Esophagus (tissue), 2 donors: ENCODE data around the gene TRIM23. TPM values are rescaled to one million over a fixed set of nuclear protein-coding genes. Genes with fewer than 3 reads are reported as not detected.

Experiments used
- H3K27ac ChIP-seq, 2 donors: one replicate each; pipeline ENCODE4 v1.5.1; 2013; ENCODE audit warnings: low read depth in 2 of 2, mild to moderate bottlenecking in 2 of 2, inconsistent platforms in 1 of 2, low read length in 1 of 2, moderate library complexity in 1 of 2
- H3K27me3 ChIP-seq, 2 donors: one replicate each; pipeline ENCODE4 v1.6.1; 2013; ENCODE audit warnings: low read length in 2 of 2, control low read depth in 1 of 2, mild to moderate bottlenecking in 1 of 2; ENCODE audit not compliant: insufficient read depth in 2 of 2, control insufficient read depth in 1 of 2
- H3K36me3 ChIP-seq, 2 donors: one replicate each; pipeline ENCODE4 v1.6.1; 2013; ENCODE audit warnings: low read length in 1 of 2; ENCODE audit not compliant: control insufficient read depth in 2 of 2, insufficient read depth in 2 of 2
- H3K4me1 ChIP-seq, 2 donors: one replicate each; pipeline ENCODE4 v1.6.1; 2013; ENCODE audit warnings: low read length in 1 of 2; ENCODE audit not compliant: control insufficient read depth in 2 of 2, insufficient read depth in 2 of 2
- H3K4me3 ChIP-seq, 2 donors: one replicate each; pipeline ENCODE4 v1.5.1; 2013; ENCODE audit warnings: low read length in 2 of 2, mild to moderate bottlenecking in 2 of 2, low read depth in 1 of 2, moderate library complexity in 1 of 2
- H3K9me3 ChIP-seq, 2 donors: one replicate each; pipeline ENCODE4 v1.6.1; 2013; ENCODE audit warnings: mild to moderate bottlenecking in 2 of 2, low read depth in 1 of 2, low read length in 1 of 2, moderate library complexity in 1 of 2; ENCODE audit not compliant: control insufficient read depth in 2 of 2, insufficient read depth in 1 of 2
- WGBS, 2 donors: extraction: QIAGEN DNeasy Blood & Tissue Kit; methylation state at CpG; one replicate each; pipeline ENCODE4 v1.1.7; 2013; 5-methylcytosine and 5-hydroxymethylcytosine counted together
- polyA plus RNA-seq, 2 donors: library from polyadenylated mRNA; stranded (reverse); fragments of 200-250 nt; gene quantifications; one replicate each; pipeline ENCODE4 v1.2.3, GENCODE V29; 2013
- donor health status: healthy with polysubstance abuse.
- donor health status: Bipolar disorder and iron deficiency.

Gene TRIM23
- polyA plus RNA-seq, 2 donors: 1.9 to 2.7 TPM

DNA sequence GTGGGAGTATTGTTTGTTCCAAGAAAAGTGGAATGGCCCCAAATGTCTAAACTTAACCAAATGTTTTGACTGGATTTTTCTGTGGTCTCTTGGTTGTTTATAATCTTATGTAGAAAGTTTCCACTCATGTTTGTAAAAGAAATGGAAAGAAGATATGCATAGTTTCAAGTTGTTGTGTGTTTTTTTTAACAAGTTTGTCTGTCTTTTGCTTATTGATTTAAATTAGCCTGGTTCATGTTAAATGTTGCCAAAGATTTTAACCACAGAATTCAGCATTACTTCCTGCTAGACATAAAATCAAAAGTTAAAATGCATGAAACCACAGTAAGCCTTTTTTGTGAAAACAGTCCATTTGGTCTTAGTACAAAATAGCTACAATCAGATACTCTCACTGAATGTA is 47.0 kb downstream of the TRIM23 start:
- no peak overlapping the region for H3K27ac ChIP-seq
- no peaks in the 10 kb centered on the region for H3K9me3 ChIP-seq
- H3K36me3 ChIP-seq: peaks cover 0 to 5% of the 10 kb centered on the region in 2 donors
- no peaks in the 10 kb centered on the region for H3K27me3 ChIP-seq
- no peak overlapping the region for H3K4me3 ChIP-seq
- no peaks in the 10 kb centered on the region for H3K4me1 ChIP-seq

DNA sequence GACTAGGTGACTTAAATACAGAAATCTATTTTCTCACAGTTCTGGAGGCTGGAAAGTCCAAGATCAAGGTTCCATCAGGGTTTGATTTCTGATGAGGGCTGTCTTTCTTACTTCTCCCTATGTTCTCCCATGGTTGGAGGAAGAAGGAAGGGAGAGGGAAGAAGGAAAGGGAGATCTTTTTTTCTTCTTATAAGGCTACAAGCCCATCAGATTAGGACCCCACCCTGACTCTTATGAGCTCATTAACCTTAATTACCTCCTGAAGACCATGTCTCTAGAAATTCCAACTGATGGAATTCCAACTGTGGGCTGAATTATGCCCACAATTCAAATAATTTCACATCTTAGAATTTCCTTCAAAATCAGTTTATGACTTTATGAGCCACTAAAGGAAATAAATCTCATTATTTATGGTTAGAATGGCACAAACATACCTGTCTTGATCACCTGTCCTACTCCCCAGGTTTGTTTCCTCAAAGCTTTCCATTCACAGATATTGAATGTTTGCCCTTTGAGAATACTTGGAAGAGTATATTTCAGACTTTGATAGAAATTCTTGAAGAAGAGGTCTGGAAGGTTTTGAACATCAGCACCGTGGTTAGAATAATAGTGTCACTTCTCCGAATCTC is 53.4 kb downstream of the TRIM23 start:
- Histone ChIP-seq H3K4me3 (no peak overlapping the region), H3K9me3 (no peaks in the 10 kb centered on the region), H3K4me1 (no peaks in the 10 kb centered on the region), H3K36me3 (peaks cover 0 to 3% of the 10 kb centered on the region in 2 donors), H3K27ac (no peak overlapping the region), H3K27me3 (no peaks in the 10 kb centered on the region)
- WGBS, 2 donors: 93 to 95% methylated on average over 2 of the region's 2 CpGs

GRCh38 chr5:65566505-65566904 is 57.6 kb downstream of the TRIM23 start:
- H3K27ac ChIP-seq: no peak overlapping the region
- peaks cover 0 to 3% of the 10 kb centered on the region in 2 donors for H3K4me1 ChIP-seq
- 81 to 84% methylated on average over 5 of the region's 5 CpGs for WGBS, 2 donors
- no peaks in the 10 kb centered on the region for H3K27me3 ChIP-seq
- peaks cover 0 to 3% of the 10 kb centered on the region in 2 donors for H3K36me3 ChIP-seq
- H3K4me3 ChIP-seq: no peak overlapping the region
- no peaks in the 10 kb centered on the region for H3K9me3 ChIP-seq

DNA sequence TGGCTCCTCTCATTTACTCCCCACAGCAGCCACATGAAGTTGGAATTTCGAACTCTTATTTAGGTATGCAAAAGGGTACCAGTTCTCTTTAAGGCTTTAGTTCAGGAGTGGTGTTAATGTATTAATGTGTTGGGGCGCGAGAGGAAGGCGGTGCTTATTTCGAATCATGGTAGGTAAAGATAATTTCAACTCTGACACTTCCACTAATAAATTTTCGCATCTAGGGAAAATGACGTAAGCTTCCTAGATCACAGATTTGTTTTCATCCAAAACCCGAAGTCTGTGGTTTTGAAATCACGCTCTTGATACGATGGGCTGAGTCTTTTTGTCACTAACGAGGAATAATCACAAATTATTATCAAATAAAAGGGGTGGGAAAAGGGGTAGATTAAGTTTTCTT is 60.4 kb downstream of the TRIM23 start:
- Histone ChIP-seq H3K9me3 (no peaks in the 10 kb centered on the region), H3K27me3 (no peaks in the 10 kb centered on the region), H3K4me1 (peaks cover 0 to 3% of the 10 kb centered on the region in 2 donors), H3K36me3 (no peaks in the 10 kb centered on the region), H3K27ac (no peak overlapping the region), H3K4me3 (peak overlapping the region; percentile 79 to 98)
- WGBS, 2 donors: 2 to 9% methylated on average over 11 of the region's 11 CpGs

DNA sequence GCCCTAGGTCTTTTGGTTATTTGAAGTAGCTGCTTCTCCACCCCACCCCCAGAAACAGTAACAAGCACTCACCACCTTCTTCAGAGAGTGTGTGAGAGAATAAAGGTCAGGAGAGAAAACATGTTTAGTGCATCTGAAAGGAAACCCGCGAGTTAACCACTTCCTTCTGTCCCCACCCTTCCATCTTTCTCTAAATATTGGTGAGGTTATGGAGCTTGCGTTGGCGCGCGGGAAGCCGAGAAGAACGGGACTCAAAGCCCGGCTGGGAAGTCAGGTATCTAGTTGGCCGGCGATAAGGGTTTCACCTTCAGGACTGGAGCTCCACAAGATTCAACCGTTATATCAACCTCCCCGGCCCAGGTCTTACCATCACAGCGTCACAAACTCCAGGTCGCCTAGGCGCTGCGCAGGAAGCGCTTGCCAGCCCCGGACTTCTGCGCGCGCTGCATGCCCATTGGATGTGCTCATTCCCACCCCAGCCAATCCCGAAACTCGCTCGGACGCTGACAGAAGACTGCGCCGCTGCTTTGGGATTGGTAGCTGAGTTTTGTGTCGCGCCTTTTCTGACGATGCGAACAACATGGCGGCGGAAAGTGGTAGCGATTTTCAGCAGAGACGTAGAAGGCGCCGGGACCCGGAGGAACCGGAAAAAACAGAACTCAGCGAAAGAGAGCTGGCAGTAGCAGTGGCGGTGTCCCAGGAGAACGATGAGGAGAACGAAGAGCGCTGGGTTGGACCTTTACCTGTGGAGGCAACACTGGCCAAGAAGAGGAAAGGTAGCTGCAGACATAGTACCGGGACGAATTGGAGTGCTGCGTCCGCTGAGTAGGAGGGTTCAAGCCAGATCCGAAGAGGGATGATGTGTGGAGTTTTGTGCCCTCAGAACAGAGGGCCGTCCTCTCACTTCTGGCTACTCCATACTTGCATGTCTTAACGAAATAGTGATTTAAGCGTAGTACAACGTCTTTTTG is 61.1 kb downstream of the TRIM23 start, which contains the start of the genes CENPK and PPWD1:
Gene CENPK, minus strand, starts transcription at position 438 of the 971 bp plus-strand sequence. CDS start 8,261 bp downstream, outside the sequence.
Gene PPWD1, plus strand, starts transcription at position 566 of the 971 bp plus-strand sequence. Its CDS starts 15 bp downstream, at position 581.
- peak within 1 kb of the TSS; percentile 94 to 99 for H3K27ac ChIP-seq
- 0% methylated on average over 54 of the region's 54 CpGs for WGBS, 2 donors
- no peaks in the 10 kb centered on the region for H3K9me3 ChIP-seq
- H3K4me1 ChIP-seq: peaks cover 0 to 3% of the 10 kb centered on the region in 2 donors
- H3K27me3 ChIP-seq: no peaks in the 10 kb centered on the region
- peak within 1 kb of the TSS; percentile 79 to 98 for H3K4me3 ChIP-seq
- H3K36me3 ChIP-seq: no peaks in the 10 kb centered on the region

DNA sequence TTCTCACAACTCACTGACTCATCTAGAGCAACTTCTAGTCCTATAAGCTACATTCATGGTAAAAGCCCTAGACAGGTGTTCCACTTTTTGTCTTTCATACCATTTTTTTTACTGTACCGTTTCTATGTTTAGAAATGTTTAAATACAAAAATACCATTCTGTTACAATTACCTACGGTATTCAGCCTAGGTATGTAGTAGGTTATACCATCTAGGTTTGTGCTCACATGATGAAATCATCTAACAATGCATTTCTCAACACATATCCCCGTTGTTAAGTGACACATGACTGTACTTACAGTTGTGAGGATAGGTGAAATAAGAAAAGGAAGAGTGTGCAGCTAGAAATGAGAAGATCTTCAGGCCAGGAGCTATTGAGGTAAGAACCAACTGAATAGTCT is 67.4 kb downstream of the TRIM23 start:
- H3K9me3 ChIP-seq: no peaks in the 10 kb centered on the region
- 90 to 93% methylated on average over 3 of the region's 3 CpGs for WGBS, 2 donors

GRCh38 chr5:65556181-65556580 is 68.0 kb downstream of the TRIM23 start:
- no peak overlapping the region for H3K4me3 ChIP-seq
- 80 to 84% methylated on average over 2 of the region's 2 CpGs for WGBS, 2 donors
- H3K36me3 ChIP-seq: no peaks in the 10 kb centered on the region
- no peak overlapping the region for H3K27ac ChIP-seq
- H3K27me3 ChIP-seq: no peaks in the 10 kb centered on the region
- no peaks in the 10 kb centered on the region for H3K4me1 ChIP-seq
- no peaks in the 10 kb centered on the region for H3K9me3 ChIP-seq

More for the DNA sequence above, 67.4 kb downstream of the TRIM23 start:
- Histone ChIP-seq H3K27ac (no peak overlapping the region), H3K27me3 (no peaks in the 10 kb centered on the region), H3K4me3 (no peak overlapping the region), H3K4me1 (no peaks in the 10 kb centered on the region), H3K36me3 (no peaks in the 10 kb centered on the region)

DNA sequence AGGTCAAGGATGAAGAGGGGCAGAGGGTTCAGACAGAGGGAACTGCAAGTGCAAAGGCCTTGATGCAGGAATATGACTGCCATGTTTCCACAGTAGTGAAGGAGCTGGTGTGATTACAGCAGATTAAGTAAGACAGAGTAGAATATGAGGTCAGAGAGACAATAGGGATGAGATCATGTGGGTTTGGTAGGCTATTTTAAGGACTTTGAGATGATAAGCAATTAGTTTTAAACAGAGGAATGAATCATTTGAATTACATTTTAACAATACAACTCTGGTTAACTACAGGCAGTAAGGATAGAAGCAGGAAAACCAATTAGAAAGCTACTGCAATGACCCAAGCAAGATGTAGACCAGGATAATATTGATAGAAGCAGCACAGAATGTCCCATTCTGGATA is 68.8 kb downstream of the TRIM23 start:
- H3K9me3 ChIP-seq: no peaks in the 10 kb centered on the region
- H3K4me1 ChIP-seq: no peaks in the 10 kb centered on the region
- H3K27ac ChIP-seq: no peak overlapping the region
- H3K36me3 ChIP-seq: no peaks in the 10 kb centered on the region
- H3K27me3 ChIP-seq: no peaks in the 10 kb centered on the region
- H3K4me3 ChIP-seq: no peak overlapping the region

DNA sequence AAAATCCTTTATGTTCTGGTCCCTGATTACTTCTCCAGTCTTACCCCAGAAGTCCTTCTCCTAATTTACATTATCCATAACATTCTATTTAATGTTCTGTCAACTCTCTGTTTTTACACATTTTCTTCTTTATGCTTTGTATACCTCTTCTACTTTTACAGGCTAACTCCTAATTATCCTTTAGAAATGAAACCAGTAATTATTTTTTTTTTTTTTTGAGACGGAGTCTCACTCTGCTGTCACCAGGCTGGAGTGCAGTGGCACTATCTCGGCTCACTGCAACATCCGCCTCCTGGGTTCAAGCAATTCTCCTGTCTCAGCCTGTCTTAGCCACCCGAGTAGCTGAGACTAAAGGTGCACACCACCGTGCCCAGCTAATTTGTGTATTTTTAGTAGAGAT is 70.2 kb downstream of the TRIM23 start:
- no peak overlapping the region for H3K4me3 ChIP-seq
- 88 to 92% methylated on average over 5 of the region's 5 CpGs for WGBS, 2 donors
- no peaks in the 10 kb centered on the region for H3K9me3 ChIP-seq
- H3K27me3 ChIP-seq: no peaks in the 10 kb centered on the region
- H3K36me3 ChIP-seq: no peaks in the 10 kb centered on the region
- no peaks in the 10 kb centered on the region for H3K4me1 ChIP-seq
- H3K27ac ChIP-seq: no peak overlapping the region
